ENCODE data around the gene DNAJC5.
"Not testable (repeated sequence)": the region's sequence is repeated elsewhere in the genome, so short reads cannot be mapped to it uniquely, and the experiment has no call there.

Gene DNAJC5

GRCh38 chr20:63915471-63915870 is 20.5 kb downstream of the DNAJC5 start:
- DNase-seq, result no peak

GRCh38 chr20:63916371-63916939 is 21.5 kb downstream of the DNAJC5 start:
- DNase-seq, result not testable (repeated sequence)

GRCh38 chr20:63917811-63918210 is 22.9 kb downstream of the DNAJC5 start:
- no peak for DNase-seq

- DNase-seq, result no peak
Measured at GRCh38 chr20:63919130-63919529, 24.2 kb downstream of the DNAJC5 start.

GRCh38 chr20:63920226-63920625 is 25.3 kb downstream of the DNAJC5 start:
- no peak for DNase-seq

GRCh38 chr20:63923651-63924050 is 28.7 kb downstream of the DNAJC5 start:
- no peak for DNase-seq

GRCh38 chr20:63924241-63924640 is 29.3 kb downstream of the DNAJC5 start:
- DNase-seq, result no peak

- DNase-seq, result no peak
Measured at GRCh38 chr20:63926298-63926697, 31.4 kb downstream of the DNAJC5 start.

GRCh38 chr20:63929071-63929470 is 34.1 kb downstream of the DNAJC5 start:
- DNase-seq, result no peak

GRCh38 chr20:63929473-63929883 is 34.6 kb downstream of the DNAJC5 start:
- DNase-seq, result not testable (repeated sequence)

- no peak for DNase-seq
Measured at GRCh38 chr20:63930971-63931553, 36.1 kb downstream of the DNAJC5 start.

GRCh38 chr20:63931735-63932134 is 36.8 kb downstream of the DNAJC5 start:
- DNase-seq, result no peak

GRCh38 chr20:63932606-63933160 is 37.8 kb downstream of the DNAJC5 start:
- DNase-seq, result no peak

GRCh38 chr20:63933646-63934045 is 38.7 kb downstream of the DNAJC5 start:
- no peak for DNase-seq

- DNase-seq, result no peak
Measured at GRCh38 chr20:63934271-63935068, 39.5 kb downstream of the DNAJC5 start.

GRCh38 chr20:63935447-63935846 is 40.5 kb downstream of the DNAJC5 start:
- DNase-seq, result no peak

GRCh38 chr20:63937596-63937995 is 42.7 kb downstream of the DNAJC5 start:
- no peak for DNase-seq

GRCh38 chr20:63939061-63939935 is 44.4 kb downstream of the DNAJC5 start:
- DNase-seq, result no peak

- DNase-seq, result no peak
Measured at GRCh38 chr20:63940071-63940471, 45.1 kb downstream of the DNAJC5 start.

GRCh38 chr20:63940472-63941266 is 45.7 kb downstream of the DNAJC5 start:
- no peak for DNase-seq

- DNase-seq, result no peak
Measured at GRCh38 chr20:63941282-63942081, 46.6 kb downstream of the DNAJC5 start.

Measured in EL (cell line).